ENCODE data around the gene C1QTNF1.

DNA sequence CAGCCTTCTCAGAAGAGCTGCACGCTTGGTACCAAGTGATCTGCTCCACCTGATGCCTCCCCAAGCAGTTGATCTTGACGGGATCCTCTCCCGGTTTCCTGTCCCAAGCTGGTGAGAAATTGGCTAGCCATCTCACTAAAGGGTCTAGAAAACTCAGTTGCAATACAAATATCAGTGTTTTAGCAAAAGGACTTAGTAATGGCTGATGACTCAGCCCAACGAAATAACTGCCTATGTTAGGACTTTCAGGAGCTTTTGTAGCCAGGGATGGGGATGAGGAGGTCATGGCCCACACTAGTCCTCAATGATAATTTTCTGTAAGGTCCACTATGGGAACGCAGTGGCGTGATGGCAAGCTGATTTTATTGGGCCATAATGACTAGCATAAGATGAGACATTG is 27.3 kb downstream of the C1QTNF1 start:
- TF ChIP-seq, protein P1, sequence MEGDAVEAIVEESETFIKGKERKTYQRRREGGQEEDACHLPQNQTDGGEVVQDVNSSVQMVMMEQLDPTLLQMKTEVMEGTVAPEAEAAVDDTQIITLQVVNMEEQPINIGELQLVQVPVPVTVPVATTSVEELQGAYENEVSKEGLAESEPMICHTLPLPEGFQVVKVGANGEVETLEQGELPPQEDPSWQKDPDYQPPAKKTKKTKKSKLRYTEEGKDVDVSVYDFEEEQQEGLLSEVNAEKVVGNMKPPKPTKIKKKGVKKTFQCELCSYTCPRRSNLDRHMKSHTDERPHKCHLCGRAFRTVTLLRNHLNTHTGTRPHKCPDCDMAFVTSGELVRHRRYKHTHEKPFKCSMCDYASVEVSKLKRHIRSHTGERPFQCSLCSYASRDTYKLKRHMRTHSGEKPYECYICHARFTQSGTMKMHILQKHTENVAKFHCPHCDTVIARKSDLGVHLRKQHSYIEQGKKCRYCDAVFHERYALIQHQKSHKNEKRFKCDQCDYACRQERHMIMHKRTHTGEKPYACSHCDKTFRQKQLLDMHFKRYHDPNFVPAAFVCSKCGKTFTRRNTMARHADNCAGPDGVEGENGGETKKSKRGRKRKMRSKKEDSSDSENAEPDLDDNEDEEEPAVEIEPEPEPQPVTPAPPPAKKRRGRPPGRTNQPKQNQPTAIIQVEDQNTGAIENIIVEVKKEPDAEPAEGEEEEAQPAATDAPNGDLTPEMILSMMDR (IDR thresholded peaks at IDR 0.05): no peak
- TF ChIP-seq POLR2A (IDR thresholded peaks at IDR 0.05): no peak

All from testis (tissue), 2 donors.